Activated CD8-positive, alpha-beta memory T cell treated with anti-CD3 and anti-CD28 coated beads for 1 hour (primary cell): ENCODE results near the gene TM7SF3.

Experiments
- DNase-seq, 2 donors: peaks; one replicate each; pipeline ENCODE4 v3.0.0-alpha.2; 2020; ENCODE audit warnings: low read depth in 1 of 2; ENCODE audit errors: extremely low read depth in 1 of 2

The TM7SF3 gene

DNA sequence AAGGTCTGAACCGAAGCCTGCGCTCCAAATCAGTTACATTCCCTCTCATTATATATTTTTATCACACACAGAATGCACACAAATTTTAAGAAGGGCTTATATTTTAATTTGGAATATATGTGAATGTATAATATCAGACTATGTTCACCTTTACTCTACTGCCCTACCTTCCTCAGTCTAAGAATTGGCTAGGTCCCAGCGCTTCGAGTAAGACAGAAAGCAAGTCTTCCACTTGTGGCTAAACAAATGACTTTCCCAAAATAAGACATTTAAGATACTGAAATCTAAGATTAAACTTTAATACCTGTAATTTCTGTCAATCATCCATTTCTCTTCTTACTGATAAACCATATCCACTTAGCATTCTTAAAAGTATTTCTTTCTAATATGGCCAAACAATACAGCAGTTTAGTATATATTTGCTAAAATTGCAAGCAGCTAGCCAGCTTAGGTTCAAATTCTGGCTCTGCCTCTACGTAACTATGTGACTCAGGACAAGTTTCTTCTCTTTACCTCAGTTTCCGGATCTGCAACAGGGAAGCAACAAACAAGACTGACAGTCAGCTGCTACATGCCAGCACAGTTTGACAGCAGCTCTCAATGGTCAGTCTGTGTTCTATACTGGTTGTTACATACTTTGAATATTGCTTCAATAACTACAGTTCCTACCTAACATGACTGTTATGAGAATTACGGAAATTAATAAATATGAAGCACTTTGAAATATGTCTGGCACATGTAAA lies 78.4 kb downstream of the TM7SF3 start:
- DNase-seq, result no peak

DNA sequence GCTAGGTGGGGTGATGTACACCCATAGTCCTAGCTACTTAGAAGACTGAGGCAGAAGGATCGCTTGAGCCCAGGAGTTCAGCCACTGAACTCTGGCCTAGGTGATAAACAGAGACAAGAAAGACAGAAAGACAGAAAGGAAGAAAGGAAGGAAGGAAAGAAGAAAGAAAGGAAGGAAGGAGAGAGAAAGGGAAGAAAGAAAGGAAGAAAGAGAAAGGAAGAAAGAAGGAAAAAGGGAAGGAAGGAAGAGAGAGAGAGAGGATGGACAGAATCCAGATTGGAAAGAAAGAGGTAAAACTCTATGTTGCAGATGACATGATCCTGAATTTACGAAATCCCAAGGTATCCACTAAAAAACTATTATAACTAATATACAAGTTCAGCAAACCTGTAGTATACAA lies 84.6 kb downstream of the TM7SF3 start:
- DNase-seq, result no peak

DNA sequence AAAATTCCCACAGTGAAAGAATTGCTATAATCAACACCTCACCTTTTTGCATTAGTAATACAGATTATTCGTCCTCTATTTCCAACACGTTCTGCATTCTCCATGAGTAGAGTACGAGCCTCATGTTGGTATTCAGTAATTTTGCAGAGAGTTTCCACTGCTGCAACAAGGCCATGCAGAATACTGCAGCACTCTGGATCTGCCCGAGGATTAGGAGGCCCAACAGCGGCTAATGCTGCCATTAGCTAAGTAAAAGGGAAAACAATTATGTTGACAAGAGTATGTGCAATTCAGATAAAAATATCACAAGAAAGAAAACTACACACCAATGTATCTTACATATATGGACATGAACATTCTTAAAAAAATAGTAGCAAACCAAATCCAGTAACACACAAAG lies 85.5 kb downstream of the TM7SF3 start:
- no peak for DNase-seq
